ENCODE results near the gene GNE.

GNE gene

GRCh38 chr9:36278243-36278642 lies 20.0 kb upstream of the GNE start:
- TF ChIP-seq POLR2AphosphoS5 (IDR thresholded peaks at IDR 0.05; ENCODE audit: low read depth) (no peak), CTCF (IDR thresholded peaks at IDR 0.05; ENCODE audit: insufficient read depth, low read length) (no peak), GABPA (IDR thresholded peaks at IDR 0.05; ENCODE audit: low read depth) (no peak), REST (IDR thresholded peaks at IDR 0.05; ENCODE audit: insufficient replicate concordance, low read depth) (no peak), SPI1 (IDR thresholded peaks at IDR 0.05; ENCODE audit: borderline replicate concordance, low read depth) (no peak)
- no peaks in the 10 kb centered on the region for H3K27me3 ChIP-seq (ENCODE audit: insufficient read depth, poor library complexity, severe bottlenecking)
- no peak overlapping the region for H3K4me3 ChIP-seq (replicated peaks; ENCODE audit: insufficient read depth, low read length)
- no peak overlapping the region for H3K27ac ChIP-seq (replicated peaks)
- DNase-seq (ENCODE audit: low read depth in 1 of 2, low spot score in 1 of 2), result no peak

- no peak overlapping the region for H3K27ac ChIP-seq (replicated peaks)
- no peak overlapping the region for H3K4me3 ChIP-seq (replicated peaks; ENCODE audit: insufficient read depth, low read length)
- no peaks in the 10 kb centered on the region for H3K27me3 ChIP-seq (ENCODE audit: insufficient read depth, poor library complexity, severe bottlenecking)
- TF ChIP-seq SPI1 (IDR thresholded peaks at IDR 0.05; ENCODE audit: borderline replicate concordance, low read depth), result no peak
- TF ChIP-seq GABPA (IDR thresholded peaks at IDR 0.05; ENCODE audit: low read depth), result no peak
- no peak for TF ChIP-seq REST (IDR thresholded peaks at IDR 0.05; ENCODE audit: insufficient replicate concordance, low read depth)
- TF ChIP-seq POLR2AphosphoS5 (IDR thresholded peaks at IDR 0.05; ENCODE audit: low read depth), result no peak
- no peak for TF ChIP-seq CTCF (IDR thresholded peaks at IDR 0.05; ENCODE audit: insufficient read depth, low read length)
- DNase-seq (ENCODE audit: low read depth in 1 of 2, low spot score in 1 of 2), result no peak
Measured at GRCh38 chr9:36276781-36277181, 18.5 kb upstream of the GNE start.

- TF ChIP-seq POLR2AphosphoS5 (IDR thresholded peaks at IDR 0.05; ENCODE audit: low read depth), result no peak
- no peak for TF ChIP-seq REST (IDR thresholded peaks at IDR 0.05; ENCODE audit: insufficient replicate concordance, low read depth)
- TF ChIP-seq SPI1 (IDR thresholded peaks at IDR 0.05; ENCODE audit: borderline replicate concordance, low read depth), result no peak
- H3K27ac ChIP-seq (replicated peaks), result no peak overlapping the region
- H3K27me3 ChIP-seq (ENCODE audit: insufficient read depth, poor library complexity, severe bottlenecking), result no peaks in the 10 kb centered on the region
- DNase-seq (ENCODE audit: low read depth in 1 of 2, low spot score in 1 of 2), result no peak
- no peak overlapping the region for H3K4me3 ChIP-seq (replicated peaks; ENCODE audit: insufficient read depth, low read length)
Measured at GRCh38 chr9:36276254-36276653, 18.0 kb upstream of the GNE start.

DNA sequence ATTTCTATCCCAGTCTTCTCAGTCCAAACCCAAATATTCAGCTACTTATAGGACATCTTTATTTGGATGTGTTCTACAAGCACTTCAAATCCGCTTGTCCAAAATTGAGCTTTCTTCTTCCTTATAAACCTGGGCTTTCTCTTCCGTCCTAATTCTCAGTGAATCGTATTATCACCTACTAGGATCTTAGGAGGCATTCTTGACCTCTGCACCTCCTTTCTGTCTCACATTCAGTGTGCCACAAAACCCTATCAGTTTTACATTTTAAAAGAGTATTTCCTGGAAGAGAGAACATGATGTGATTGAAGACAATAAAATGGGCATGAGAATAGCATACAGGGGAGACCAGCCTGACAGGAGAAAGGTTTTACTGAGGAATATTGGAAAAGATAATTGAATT lies 16.8 kb upstream of the GNE start:
- DNase-seq (ENCODE audit: low read depth in 1 of 2, low spot score in 1 of 2), result no peak
- TF ChIP-seq REST (IDR thresholded peaks at IDR 0.05; ENCODE audit: insufficient replicate concordance, low read depth) (no peak), POLR2AphosphoS5 (IDR thresholded peaks at IDR 0.05; ENCODE audit: low read depth) (no peak), CTCF (IDR thresholded peaks at IDR 0.05; ENCODE audit: insufficient read depth, low read length) (no peak), SPI1 (IDR thresholded peaks at IDR 0.05; ENCODE audit: borderline replicate concordance, low read depth) (no peak), GABPA (IDR thresholded peaks at IDR 0.05; ENCODE audit: low read depth) (no peak)
- no peaks in the 10 kb centered on the region for H3K27me3 ChIP-seq (ENCODE audit: insufficient read depth, poor library complexity, severe bottlenecking)
- no peak overlapping the region for H3K27ac ChIP-seq (replicated peaks)
- no peak overlapping the region for H3K4me3 ChIP-seq (replicated peaks; ENCODE audit: insufficient read depth, low read length)

All from HL-60 (cell line).